GM19328 (cell line): Measurements from ENCODE around the gene OSBPL10.

Experiments used
- ATAC-seq: cut with Tn5 transposase; IDR thresholded peaks from one replicate; pipeline ENCODE4 v1.9.1; 2021; ENCODE audit warnings: mild to moderate bottlenecking, moderate library complexity; ENCODE audit not compliant: unreplicated experiment

The OSBPL10 gene

DNA sequence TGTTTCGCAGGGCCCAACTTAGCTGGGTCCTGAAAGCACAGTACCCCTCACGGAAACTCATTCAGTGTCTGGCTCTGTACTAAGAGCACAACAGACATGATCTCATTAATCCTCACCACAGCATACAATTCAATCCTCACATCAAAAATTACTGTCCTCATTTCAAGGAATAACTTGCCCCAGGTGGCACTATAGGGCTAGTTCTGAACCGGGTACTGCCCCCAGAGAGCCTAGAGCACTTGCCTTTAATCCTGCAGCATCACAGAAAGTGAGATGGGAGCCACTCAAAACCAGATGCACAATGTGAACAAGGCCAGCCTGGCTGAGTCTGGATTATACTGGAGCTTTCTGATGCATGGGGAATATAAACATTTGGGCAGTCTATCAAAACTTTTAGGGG lies 122.6 kb downstream of the OSBPL10 start:
- no peak for ATAC-seq

DNA sequence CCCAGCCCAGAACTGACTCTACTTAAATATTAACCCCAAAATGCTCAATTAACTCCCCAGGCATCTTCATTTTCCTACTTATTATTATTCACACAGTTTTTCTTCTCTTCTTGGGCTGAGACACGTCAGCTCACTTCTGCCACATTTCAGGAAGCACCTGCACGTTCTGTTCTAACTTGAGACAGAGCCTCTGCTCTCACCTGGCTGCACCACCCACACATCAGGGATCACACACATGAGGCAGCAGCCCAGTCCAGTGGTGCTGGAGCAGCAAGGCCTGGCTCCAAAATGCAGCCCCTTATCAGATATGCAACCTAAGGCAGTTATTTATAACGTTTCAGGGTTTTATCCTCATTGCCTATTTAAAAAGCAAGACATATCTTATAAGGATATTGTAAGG lies 127.5 kb downstream of the OSBPL10 start:
- ATAC-seq, result no peak

DNA sequence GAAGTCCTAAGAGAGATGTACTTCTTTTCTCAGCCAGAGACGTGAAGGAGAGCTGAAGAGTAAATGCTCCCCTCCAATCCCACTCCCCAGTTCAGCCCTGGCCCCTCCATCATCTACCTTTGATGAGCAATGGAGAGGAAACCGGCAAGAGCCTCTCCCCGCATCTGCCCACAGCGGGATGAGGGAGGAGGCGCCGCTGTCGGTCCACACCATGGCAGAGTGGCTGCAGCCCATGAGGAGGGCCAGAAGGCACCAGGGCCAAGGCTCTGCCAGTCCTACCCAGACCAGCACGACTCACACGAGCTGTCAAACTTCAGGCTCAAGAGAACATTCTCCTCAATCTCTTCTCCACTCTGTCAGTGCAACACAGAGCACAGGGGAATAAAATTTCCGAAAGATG lies 129.8 kb downstream of the OSBPL10 start:
- ATAC-seq, result no peak

DNA sequence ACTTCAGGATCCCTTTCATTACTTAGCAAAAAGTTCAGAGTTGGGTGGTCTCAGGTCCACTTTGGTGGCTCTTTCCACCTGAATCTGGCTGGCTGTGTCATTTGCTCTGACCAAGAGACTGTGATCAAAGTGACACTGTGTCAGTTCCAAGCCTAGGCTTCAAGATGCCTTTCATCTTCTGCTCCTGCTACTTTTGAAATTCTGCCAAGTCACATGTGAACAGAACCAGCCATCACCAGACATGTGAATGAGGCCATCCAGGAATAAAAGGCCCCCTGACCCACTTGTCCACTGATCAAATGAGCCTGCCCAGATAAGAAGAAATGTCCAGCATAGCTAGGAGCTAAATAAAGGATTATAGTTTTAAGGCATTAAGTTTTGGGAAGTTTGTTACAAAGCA lies 132.2 kb downstream of the OSBPL10 start:
- ATAC-seq, result no peak

DNA sequence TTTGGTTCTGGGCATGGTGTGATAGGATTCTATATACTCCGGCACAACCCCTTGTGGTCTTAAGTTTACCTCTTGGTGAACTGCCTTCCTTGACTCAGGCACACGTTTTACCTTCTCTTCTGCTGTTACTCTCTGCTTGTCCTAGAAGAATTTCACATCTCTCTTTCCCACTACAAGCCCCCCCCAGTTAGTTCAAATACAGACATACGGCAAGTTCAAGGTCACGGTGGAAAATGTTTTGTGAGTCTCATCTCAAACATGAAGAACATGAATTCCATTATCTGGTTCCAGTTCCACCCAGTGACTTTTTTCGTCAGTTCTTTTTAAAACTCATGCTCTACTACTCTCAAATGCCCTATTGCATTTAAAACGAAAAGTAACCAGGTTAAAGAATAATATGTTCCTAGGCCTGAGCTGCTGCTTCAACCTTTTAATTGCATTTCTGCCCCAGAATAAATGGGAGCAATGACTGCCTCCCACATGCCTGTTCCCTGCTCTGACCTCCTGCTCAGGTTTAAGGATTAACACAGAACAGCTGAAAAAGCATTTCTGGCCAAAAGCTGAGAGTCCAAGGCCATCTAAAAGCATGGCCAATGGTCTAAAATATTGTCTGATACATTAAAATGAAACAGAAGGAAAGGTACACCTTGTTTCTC lies 132.8 kb downstream of the OSBPL10 start:
- no peak for ATAC-seq

DNA sequence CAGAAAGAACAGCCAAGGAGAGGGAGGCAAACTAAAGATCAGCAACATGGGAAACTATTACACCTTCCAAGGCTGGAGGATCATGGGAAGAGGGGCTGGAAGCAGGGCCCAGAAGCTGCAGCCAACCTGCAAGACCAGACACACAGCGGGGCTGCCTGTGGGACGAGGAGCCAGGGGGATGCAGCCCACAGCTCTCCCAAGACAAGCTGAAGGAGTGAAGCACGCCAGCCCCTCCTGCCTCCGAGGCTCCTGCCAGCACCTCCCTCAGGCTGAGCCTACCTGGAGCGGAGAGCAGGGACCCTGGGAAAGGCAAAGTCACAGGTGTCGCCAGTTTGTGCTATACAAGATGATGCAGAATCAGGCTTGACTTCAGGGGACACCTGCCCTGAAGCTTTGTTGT lies 133.3 kb downstream of the OSBPL10 start:
- no peak for ATAC-seq

DNA sequence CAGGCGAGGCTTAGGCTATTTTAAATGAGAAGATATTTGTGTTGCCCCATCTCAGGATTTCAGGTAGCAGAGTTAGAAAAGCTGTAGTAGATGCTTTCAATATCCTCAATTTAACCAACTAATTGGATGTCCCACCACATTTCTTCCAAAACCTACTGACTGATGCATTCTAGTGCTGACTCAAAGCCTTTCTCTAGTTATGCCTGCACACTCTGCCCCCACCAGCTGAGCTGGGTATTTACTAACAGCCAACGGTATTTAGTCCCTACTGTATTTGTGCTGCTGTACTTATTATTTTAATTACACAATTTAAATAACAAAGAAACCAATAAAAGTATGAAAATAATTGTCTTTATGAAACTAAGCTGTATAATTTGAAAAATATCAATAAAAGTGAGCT lies 139.5 kb downstream of the OSBPL10 start:
- ATAC-seq, result no peak

DNA sequence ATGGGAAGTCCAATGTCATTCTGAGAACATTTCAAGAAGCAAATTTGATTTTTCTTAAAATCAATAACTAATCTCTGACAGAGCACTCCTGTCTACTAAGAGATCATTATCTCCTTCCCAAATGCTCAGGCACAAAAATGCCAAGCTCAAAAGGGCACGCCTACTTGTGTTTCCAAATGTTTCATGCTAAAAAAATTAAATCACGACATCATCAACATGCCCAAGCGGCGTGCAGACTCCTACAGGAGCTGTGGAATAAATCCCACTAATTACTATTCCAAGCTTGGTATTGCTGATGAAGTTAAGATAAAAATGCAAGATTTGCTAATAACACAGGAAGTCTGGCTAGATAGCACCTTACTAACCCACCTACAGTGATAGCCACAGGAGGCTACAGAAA lies 140.8 kb downstream of the OSBPL10 start:
- ATAC-seq, result no peak

DNA sequence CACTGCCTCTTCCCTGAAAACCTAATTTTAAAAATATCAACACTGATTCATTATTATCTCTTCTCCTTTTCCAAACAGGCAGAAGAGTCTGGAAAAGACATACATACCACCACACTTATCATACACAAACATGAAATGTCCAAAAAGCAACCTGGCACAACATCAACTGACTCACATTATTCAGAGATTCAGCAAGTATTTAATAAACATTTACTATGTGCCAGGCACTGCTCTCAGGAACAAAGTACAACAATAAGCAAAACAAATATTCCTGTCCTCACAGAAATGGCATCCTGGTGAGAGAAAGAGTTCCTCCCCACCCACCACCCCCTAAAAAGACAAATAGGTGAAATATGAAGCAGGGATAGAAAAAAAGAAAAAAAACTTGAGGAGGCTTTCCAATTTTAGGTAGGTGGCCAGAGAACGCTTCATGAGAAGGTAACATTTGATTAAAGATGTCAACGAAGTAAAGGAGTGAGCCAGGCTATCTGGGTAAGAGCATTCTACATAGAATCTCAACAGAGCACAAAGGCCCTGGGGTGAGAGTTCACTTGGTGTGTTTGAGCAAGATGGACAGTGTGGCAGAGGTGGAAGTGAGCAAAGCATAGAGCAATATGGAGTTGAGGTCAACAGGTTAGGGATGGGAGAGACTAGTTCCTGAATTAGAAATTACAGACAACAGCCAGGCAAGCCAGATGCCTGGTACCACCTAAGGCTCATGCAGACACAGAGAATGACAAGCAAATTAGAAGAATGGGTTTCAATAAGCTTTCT lies 141.7 kb downstream of the OSBPL10 start:
- ATAC-seq, result no peak

DNA sequence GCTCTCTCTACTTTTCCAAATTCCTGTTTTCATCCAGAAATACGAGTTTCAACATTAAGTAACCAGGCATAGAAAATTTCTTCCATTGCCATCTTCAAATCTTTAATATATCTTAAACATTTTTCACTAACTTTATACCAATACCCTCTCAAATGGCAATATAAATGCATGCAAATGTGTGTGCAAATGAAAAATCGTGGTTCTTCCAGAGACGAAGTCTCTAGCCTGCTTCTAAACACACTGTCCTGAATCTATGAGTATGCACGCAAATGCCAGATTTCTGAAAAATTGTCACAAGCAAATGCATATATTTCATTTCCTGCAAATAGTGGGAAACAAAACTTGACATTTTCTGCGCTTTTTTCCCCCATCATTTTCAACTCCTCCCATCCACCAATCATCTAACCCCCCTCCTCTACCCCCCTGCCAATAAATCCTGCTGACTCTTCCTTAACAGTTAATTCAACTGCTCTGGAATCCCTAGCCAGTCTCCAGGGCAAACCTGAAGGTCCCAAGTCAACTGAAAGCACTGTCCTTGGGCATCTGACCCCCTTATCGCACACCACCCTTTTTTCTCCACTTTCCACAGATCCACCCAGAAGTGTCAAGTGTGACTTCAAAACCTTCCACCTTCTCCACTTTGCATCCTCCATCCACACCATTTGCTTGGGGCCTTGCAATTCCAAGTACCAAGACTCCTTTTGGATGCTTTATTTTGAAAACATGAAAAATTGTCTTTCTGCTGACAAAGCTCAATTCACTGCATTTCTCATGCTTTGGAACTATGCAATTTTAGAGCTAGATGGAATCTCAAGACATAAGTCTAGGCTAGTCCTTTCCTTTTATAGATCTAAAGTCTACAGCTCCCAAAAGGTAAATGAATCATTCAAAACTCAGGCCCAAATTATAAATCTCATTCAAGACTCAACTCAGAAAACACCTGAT lies 144.7 kb downstream of the OSBPL10 start:
- no peak for ATAC-seq

DNA sequence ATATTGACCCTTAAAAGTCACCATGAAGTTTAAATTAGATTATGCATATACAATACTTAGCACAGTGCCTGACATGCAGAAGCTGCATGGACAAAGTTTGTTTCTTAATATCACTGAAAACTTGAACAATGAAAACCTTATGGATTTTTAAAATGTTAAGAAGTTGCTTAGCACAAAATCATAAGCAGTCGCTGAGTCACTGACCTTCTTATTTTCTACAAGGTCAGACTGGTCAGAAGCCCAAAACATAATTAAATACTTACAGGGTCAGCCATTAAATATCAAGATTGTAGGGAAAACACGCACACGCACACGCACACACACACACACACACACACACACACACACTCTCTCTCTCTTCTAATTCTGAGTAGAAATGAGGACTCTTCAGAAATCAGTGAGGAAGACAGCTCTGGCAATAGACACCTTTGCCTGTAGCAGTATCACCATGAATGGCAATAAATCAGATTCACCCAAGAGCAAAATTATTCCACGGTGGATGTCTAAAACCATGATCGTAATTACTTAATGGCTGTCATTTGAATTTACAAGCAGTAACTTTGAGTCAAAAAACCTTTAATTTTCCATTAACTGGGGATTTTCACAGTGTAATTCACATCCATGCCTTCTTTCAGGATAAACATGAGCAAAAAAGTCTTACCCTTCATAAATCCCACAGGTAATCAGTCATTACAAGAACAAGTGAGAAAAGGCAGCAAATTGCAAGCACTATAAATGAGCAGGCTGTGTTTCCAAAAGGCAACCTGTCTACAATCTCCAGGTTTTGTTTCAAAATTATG lies 147.5 kb downstream of the OSBPL10 start:
- ATAC-seq, result no peak

DNA sequence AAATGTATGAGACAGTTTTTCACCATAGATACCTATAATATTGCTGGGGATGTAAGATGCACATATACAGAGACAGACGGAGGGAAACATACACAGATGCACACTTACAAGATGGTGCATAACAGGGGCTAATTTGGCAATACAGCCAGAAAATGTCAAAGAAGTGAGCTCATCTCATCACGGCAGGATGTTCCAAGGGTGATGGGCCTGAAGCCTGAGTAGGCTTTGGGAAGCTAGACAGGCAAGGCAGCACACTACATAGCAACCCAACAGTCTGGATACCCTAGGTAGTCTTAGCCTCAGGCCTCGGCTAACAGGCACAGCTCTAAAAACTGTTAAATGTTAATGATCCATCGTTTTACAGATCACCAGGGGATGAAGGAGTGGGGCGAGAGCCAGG lies 148.5 kb downstream of the OSBPL10 start:
- ATAC-seq, result no peak

DNA sequence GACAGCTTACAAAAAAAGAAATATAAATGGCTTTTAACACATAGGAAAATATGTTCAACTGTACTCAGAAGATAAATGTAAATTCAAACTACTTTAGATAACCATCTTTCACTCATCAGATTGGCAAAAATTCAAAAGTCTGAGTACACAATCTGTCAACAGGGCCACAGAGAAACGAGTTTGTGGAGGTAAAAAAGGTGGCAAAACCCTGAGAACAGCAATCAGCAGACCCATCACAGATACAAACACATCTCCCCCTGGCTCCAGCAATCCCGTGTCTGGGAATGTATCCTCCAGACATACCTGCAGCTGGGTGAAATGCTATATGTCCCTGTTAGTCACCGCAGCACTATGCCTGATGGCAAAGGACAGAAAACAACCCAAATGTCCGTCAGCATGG lies 149.5 kb downstream of the OSBPL10 start:
- no peak for ATAC-seq

DNA sequence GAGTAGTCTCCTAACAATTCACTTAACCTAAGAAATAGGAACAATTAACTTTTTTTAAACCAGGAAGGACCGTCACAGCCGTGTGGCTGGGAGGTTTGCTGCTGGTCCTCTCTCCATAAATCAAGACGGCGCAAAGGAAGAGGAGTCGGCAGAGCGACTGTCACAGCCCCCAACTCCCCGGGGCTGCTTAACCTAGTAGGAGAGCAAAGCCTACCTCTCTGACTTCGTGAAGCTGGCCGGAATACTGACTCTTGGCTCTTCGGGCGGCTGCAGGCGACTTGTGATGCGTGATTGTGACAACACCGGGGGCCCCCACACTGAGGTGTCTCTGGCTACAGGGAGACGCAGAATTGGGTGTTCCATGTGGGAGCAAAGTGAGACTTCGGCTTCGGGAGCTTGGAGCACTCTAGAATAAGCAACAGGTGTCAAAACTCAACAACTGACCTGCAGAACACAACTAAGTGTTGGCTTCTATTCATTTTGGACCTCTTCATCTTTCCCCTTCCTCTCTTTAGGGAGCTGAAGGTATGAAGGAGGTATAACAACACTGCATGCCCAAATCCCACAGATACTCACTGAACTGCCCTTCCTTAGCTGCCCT lies 151.1 kb downstream of the OSBPL10 start:
- no peak for ATAC-seq

DNA sequence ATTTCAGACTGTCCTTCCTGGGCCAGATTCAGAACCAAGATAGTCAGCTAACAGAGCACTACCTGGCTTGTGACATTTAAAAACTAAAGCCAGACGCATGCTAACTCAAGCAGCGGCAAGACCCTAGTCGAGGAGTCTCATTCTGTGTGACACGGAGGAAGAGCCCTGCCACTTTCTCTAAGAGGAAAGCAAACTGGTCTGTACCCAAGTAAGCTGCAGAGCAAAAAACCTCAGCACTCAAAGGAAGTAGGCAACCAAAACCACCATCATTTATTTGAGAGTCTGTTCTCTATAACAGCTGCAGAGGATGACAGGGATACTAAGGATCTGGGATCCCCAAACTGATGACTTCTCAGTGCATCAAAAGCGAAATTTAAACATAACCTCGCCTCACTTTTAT lies 152.1 kb downstream of the OSBPL10 start:
- no peak for ATAC-seq

DNA sequence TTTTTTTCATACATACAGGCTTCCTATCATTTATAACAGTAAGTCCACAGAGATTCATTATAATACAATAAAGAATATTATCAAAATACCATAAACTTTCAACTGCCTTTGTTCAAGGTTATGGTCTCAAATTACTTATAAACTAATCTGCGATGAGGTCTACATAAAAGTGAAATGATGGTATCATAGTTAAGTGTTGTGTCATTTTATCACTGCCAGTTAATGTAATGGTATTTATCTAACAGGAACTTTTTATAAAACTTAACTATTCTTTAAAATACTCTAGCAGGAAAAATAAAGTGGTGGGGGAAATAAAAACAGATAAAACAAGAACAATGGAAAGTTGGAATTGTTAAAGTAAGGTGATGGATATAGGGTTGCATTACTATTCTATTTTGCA lies 153.1 kb downstream of the OSBPL10 start:
- ATAC-seq, result no peak

DNA sequence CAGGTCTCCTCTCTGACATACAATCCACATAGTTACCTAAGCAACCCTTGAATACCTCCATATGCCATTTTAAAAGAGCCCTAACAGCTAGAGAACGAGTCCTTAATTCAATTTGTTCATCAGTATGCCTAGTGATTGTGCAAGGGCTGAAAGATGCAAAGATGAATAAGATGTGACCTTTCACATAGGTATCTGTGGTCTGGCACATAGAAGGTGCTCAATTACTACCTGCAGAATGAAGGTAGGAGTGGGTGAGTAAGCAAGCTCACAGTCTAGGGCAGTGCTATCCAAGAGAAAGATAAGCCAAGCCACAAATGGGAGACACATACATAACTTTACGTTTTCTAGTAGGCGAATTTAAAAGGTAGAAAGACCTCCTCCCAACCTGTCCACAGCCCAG lies 157.9 kb downstream of the OSBPL10 start:
- ATAC-seq, result no peak

DNA sequence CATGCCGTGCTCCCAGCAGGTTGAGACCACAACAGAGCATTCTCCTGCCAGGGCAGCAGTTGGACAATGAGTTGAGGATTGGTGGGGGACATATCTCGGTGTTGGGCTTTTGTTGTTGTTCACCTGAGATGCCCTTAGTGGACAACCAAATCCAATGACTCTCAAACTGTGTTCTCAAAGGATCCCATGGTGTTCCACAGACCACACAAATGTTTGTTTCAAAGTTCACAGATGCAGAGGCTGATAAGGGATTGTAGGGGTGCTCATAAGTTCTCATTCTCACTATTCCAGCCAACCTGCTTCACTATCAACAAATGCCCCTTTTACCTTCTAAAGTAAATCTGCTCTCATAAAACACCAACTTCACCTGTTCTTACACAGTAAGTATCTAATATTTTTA lies 159.9 kb downstream of the OSBPL10 start:
- no peak for ATAC-seq

DNA sequence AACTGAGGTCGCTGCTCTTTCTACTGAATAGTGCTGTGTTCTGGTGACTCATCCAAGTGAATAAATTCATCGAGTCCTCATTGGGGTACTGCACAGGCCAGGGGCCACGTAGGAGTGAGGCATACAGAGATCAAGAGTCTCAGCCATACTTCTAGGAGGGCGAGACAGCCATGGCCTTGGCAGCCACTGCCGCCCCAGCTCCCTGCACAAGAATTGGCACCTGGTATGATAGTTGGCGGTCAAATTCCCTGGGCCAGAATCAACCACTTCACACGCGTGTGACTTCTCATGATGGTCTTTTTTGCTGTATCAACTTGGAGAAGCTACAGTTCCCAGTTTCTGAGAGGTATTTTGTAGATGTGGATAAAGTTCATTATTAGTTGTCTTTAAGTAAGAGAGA lies 161.6 kb downstream of the OSBPL10 start:
- no peak for ATAC-seq

DNA sequence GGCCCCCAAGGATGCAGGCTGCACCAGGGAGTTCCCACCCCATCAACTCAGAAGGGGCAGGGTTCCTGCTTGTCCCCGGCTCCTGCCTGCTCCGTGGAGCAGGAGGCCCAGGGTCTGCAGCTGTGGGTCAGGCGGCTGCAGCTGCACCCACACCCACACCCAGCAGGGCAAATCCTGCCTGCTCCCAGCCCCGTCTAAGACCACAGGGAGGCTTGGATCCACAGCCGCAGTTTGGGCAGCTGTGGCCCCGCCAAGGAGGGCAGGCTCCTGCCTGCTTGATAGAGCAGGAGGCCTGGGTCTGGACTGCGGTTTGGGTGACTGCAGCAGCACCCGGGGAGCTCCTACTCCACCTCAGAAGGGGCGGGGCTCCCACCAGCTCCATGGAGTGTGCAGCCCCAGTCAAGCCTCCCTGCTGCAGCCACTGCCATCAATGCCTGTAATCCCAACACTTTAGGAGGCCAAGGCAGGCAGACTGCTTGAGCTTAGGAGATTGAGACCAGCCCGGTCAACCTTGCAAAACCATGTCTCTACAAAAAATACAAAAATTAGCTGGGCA lies 163.6 kb downstream of the OSBPL10 start:
- no peak for ATAC-seq
